ENCODE results near the gene MASTL.

The MASTL gene

DNA sequence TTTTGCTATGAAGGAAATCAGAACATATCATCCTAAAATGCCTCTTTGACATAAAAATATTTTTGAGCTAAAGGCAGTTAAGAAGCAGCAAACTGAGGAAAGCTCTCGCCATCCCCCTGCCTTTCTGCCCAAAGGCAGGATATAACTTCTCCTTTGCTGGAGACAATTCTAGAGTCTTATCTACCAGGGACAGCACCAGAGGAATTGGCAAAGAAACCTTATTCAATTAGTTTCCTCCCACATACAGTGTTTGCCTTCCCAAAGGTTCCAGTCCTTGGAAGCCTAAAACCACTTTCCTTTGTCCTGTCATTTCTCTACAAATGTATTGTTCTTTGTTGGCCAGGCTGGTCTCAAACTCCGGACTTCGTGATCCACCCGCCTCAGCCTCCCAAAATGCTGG lies 33.7 kb downstream of the MASTL start:
- H3K4me2 ChIP-seq (ENCODE audit: low read length): no peak overlapping the region
- H3K79me2 ChIP-seq (ENCODE audit: control insufficient read depth, low read length): no peaks in the 10 kb centered on the region
- peaks cover 31% of the 10 kb centered on the region for H3F3A ChIP-seq (ENCODE audit: control insufficient read depth, insufficient read depth)
- H3K27ac ChIP-seq (ENCODE audit: low read depth, low read length): no peak overlapping the region
- no peaks in the 10 kb centered on the region for H3K4me1 ChIP-seq (ENCODE audit: control insufficient read depth, low read length)
- H3K9me2 ChIP-seq (replicated peaks; ENCODE audit: control insufficient read depth, low read length): no peaks in the 10 kb centered on the region
- no peaks in the 10 kb centered on the region for H3K27me3 ChIP-seq (ENCODE audit: control insufficient read depth, low read length)
- H3K9me3 ChIP-seq (ENCODE audit: control insufficient read depth, insufficient read depth, low read length): no peaks in the 10 kb centered on the region
- H3K36me3 ChIP-seq (ENCODE audit: control insufficient read depth, low read length): peaks cover 31% of the 10 kb centered on the region
- H4K20me1 ChIP-seq (ENCODE audit: control insufficient read depth, insufficient read depth, low read depth, low read length): 0 out of 2 replicates have a peak, but pooled peaks cover 4% of the 10 kb centered on the region
- no peak for TF ChIP-seq EZH2phosphoT487 (IDR thresholded peaks at IDR 0.05; ENCODE audit: borderline replicate concordance, low read length)
- TF ChIP-seq, protein P1, sequence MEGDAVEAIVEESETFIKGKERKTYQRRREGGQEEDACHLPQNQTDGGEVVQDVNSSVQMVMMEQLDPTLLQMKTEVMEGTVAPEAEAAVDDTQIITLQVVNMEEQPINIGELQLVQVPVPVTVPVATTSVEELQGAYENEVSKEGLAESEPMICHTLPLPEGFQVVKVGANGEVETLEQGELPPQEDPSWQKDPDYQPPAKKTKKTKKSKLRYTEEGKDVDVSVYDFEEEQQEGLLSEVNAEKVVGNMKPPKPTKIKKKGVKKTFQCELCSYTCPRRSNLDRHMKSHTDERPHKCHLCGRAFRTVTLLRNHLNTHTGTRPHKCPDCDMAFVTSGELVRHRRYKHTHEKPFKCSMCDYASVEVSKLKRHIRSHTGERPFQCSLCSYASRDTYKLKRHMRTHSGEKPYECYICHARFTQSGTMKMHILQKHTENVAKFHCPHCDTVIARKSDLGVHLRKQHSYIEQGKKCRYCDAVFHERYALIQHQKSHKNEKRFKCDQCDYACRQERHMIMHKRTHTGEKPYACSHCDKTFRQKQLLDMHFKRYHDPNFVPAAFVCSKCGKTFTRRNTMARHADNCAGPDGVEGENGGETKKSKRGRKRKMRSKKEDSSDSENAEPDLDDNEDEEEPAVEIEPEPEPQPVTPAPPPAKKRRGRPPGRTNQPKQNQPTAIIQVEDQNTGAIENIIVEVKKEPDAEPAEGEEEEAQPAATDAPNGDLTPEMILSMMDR (IDR thresholded peaks at IDR 0.05; ENCODE audit: low read depth, low read length, poor library complexity, severe bottlenecking): no peak
- H3K4me3 ChIP-seq (ENCODE audit: low read length): no peak overlapping the region

DNA sequence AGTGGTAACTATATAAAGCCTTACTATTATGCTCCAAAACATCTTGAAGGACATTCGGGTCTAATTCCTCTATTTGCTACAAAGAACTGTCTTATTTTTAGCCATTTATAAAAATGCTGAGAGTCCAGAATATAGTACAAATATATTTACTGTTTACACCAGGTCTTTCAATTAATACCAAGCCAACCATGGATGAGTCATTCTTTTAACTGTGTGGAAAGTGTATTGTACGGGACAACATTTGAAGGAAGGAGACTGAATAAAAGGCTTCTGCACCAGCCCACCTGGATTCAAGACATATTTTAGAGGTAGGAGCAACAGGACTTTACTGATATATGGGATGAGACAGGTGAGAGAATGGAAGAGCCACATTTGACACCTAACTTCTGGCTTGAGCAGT lies 35.4 kb downstream of the MASTL start:
- Histone ChIP-seq H3K4me1 (ENCODE audit: control insufficient read depth, low read length) (no peaks in the 10 kb centered on the region), H3K27ac (ENCODE audit: low read depth, low read length) (no peak overlapping the region), H3K27me3 (ENCODE audit: control insufficient read depth, low read length) (no peaks in the 10 kb centered on the region), H3K4me2 (ENCODE audit: low read length) (no peak overlapping the region), H3K79me2 (ENCODE audit: control insufficient read depth, low read length) (no peaks in the 10 kb centered on the region), H3K9me3 (ENCODE audit: control insufficient read depth, insufficient read depth, low read length) (no peaks in the 10 kb centered on the region), H3K9me2 (replicated peaks; ENCODE audit: control insufficient read depth, low read length) (no peaks in the 10 kb centered on the region), H3K36me3 (ENCODE audit: control insufficient read depth, low read length) (peaks cover 19% of the 10 kb centered on the region), H4K20me1 (ENCODE audit: control insufficient read depth, insufficient read depth, low read depth, low read length) (0 out of 2 replicates have a peak, but pooled peaks cover 4% of the 10 kb centered on the region), H3F3A (ENCODE audit: control insufficient read depth, insufficient read depth) (peaks cover 31% of the 10 kb centered on the region), H3K4me3 (ENCODE audit: low read length) (no peak overlapping the region)
- TF ChIP-seq, protein P1 (IDR thresholded peaks at IDR 0.05; ENCODE audit: low read depth, low read length, poor library complexity, severe bottlenecking): no peak
- TF ChIP-seq EZH2phosphoT487 (IDR thresholded peaks at IDR 0.05; ENCODE audit: borderline replicate concordance, low read length): no peak

DNA sequence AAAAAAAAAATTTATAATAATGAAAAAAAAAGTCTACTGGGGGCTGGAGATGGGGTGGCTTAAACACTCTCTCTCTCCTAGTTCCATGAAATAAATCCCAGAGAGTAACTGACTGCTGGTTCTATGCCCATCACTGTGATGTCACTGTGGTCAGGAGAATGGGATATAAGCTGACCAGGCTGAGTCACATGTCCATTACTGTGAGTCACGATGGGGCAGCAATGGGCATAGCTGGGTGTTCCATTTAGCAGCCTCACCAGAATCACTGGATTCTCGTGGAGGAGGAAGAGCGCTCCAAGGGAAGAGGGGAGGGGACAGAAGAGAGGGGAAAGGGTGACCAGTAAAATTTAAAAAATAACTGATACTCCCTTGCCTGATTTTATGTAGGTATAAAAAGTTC lies 37.1 kb downstream of the MASTL start:
- no peaks in the 10 kb centered on the region for H4K20me1 ChIP-seq (ENCODE audit: control insufficient read depth, insufficient read depth, low read depth, low read length)
- no peak overlapping the region for H3K4me2 ChIP-seq (ENCODE audit: low read length)
- H3K36me3 ChIP-seq (ENCODE audit: control insufficient read depth, low read length): peaks cover 14% of the 10 kb centered on the region
- H3K79me2 ChIP-seq (ENCODE audit: control insufficient read depth, low read length): no peaks in the 10 kb centered on the region
- no peaks in the 10 kb centered on the region for H3K9me2 ChIP-seq (replicated peaks; ENCODE audit: control insufficient read depth, low read length)
- H3K4me1 ChIP-seq (ENCODE audit: control insufficient read depth, low read length): no peaks in the 10 kb centered on the region
- no peak overlapping the region for H3K4me3 ChIP-seq (ENCODE audit: low read length)
- no peaks in the 10 kb centered on the region for H3K27me3 ChIP-seq (ENCODE audit: control insufficient read depth, low read length)
- no peak overlapping the region for H3K27ac ChIP-seq (ENCODE audit: low read depth, low read length)
- H3F3A ChIP-seq (ENCODE audit: control insufficient read depth, insufficient read depth): peaks cover 26% of the 10 kb centered on the region
- TF ChIP-seq EZH2phosphoT487 (IDR thresholded peaks at IDR 0.05; ENCODE audit: borderline replicate concordance, low read length): no peak
- H3K9me3 ChIP-seq (ENCODE audit: control insufficient read depth, insufficient read depth, low read length): no peaks in the 10 kb centered on the region

DNA sequence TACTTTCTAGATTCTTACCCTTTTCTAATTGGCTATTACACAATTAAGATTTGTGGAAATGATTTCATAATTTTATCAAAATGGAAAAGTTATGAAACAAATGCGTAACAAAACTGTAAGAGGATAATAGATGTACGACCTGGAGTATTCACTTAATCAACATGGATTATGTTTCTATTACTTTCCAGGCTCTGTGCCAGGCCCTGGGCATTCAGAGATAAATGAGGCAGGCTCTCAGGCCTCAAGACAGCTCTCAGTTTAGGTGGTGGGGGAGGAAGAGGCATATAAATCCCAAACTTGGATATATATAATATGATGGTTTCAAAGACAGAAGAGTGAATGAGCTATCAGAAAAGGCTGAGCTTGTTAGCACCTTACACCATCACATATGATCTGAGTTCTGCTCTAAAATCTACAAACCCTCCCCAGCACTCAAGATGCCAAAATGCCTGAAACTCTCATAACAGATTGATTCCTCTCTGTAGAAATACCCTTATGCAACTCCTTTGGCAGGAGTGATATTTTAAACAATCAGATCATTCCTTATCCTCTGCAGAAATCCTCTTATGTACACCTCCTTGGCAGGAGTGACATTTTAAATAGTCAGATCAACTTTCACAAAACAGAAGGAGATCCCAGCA lies 42.9 kb downstream of the MASTL start:
- Histone ChIP-seq H3K9me3 (ENCODE audit: control insufficient read depth, insufficient read depth, low read length) (no peaks in the 10 kb centered on the region), H3K9me2 (replicated peaks; ENCODE audit: control insufficient read depth, low read length) (no peaks in the 10 kb centered on the region), H3K36me3 (ENCODE audit: control insufficient read depth, low read length) (peaks cover 25% of the 10 kb centered on the region), H3K4me3 (ENCODE audit: low read length) (no peak overlapping the region), H4K20me1 (ENCODE audit: control insufficient read depth, insufficient read depth, low read depth, low read length) (no peaks in the 10 kb centered on the region), H3K27me3 (ENCODE audit: control insufficient read depth, low read length) (no peaks in the 10 kb centered on the region), H3F3A (ENCODE audit: control insufficient read depth, insufficient read depth) (0 out of 2 replicates have a peak, but pooled peaks cover 3% of the 10 kb centered on the region), H3K27ac (ENCODE audit: low read depth, low read length) (no peak overlapping the region), H3K4me2 (ENCODE audit: low read length) (no peak overlapping the region), H3K4me1 (ENCODE audit: control insufficient read depth, low read length) (no peaks in the 10 kb centered on the region), H3K79me2 (ENCODE audit: control insufficient read depth, low read length) (no peaks in the 10 kb centered on the region)
- TF ChIP-seq EZH2phosphoT487 (IDR thresholded peaks at IDR 0.05; ENCODE audit: borderline replicate concordance, low read length): no peak
- TF ChIP-seq, protein P1 (IDR thresholded peaks at IDR 0.05; ENCODE audit: low read depth, low read length, poor library complexity, severe bottlenecking): no peak
